Measurements from ENCODE around the gene MOB3C. TPM values are rescaled to one million over a fixed set of nuclear protein-coding genes. Genes with fewer than 3 reads are reported as not detected.

Gene MOB3C
- total RNA-seq, 2 donors from 2014 or later, result 1.7 to 2.3 TPM

- H3K4me3 ChIP-seq (ENCODE audit: low read length), result no peak overlapping the region
- Mint-ChIP-seq H3K27me3 (ENCODE audit: insufficient read depth) (no peaks in the 10 kb centered on the region), H3K9me3 (no peaks in the 10 kb centered on the region), H3K27ac (no peak overlapping the region), H3K4me1 (peaks cover 27% of the 10 kb centered on the region), H3K36me3 (ENCODE audit: low read depth) (peaks cover 27% of the 10 kb centered on the region), H3K4me3 (no peak overlapping the region)
- peaks cover 12% of the 10 kb centered on the region for H3K4me1 ChIP-seq (ENCODE audit: control insufficient read depth, insufficient read depth, low read length)
- no peak for TF ChIP-seq CTCF (conservative IDR thresholded peaks at IDR 0.05)
- H3K27me3 ChIP-seq (ENCODE audit: control insufficient read depth, insufficient read depth, low read length, poor library complexity, severe bottlenecking), result no peaks in the 10 kb centered on the region
- H3K9ac ChIP-seq (ENCODE audit: extremely low read depth, low read length, poor library complexity, severe bottlenecking), result no peak overlapping the region
- H3K36me3 ChIP-seq (ENCODE audit: control insufficient read depth, insufficient read depth, low read length), result peaks cover 34% of the 10 kb centered on the region
- H3K9me3 ChIP-seq (ENCODE audit: control insufficient read depth, low read length), result no peaks in the 10 kb centered on the region
- 87 to 93% methylated on average over 3 to 4 of the region's 4 CpGs for WGBS, 2 experiments (ENCODE audit: insufficient coverage in 1 of 2, insufficient read length in 1 of 2)
- H3K27ac ChIP-seq (ENCODE audit: low read depth, low read length), result no peak overlapping the region
- no peak for DNase-seq
Measured at GRCh38 chr1:46577671-46578070, 38.9 kb downstream of the MOB3C start.

- Mint-ChIP-seq H3K9me3 (no peaks in the 10 kb centered on the region), H3K4me1 (peaks cover 16% of the 10 kb centered on the region), H3K27ac (no peak overlapping the region), H3K27me3 (ENCODE audit: insufficient read depth) (no peaks in the 10 kb centered on the region), H3K4me3 (no peak overlapping the region), H3K36me3 (ENCODE audit: low read depth) (peaks cover 22% of the 10 kb centered on the region)
- Histone ChIP-seq H3K4me3 (ENCODE audit: low read length) (no peak overlapping the region), H3K4me1 (ENCODE audit: control insufficient read depth, insufficient read depth, low read length) (peaks cover 8% of the 10 kb centered on the region), H3K9ac (ENCODE audit: extremely low read depth, low read length, poor library complexity, severe bottlenecking) (no peak overlapping the region), H3K27ac (ENCODE audit: low read depth, low read length) (no peak overlapping the region), H3K9me3 (ENCODE audit: control insufficient read depth, low read length) (no peaks in the 10 kb centered on the region), H3K27me3 (ENCODE audit: control insufficient read depth, insufficient read depth, low read length, poor library complexity, severe bottlenecking) (no peaks in the 10 kb centered on the region), H3K36me3 (ENCODE audit: control insufficient read depth, insufficient read depth, low read length) (peaks cover 29% of the 10 kb centered on the region)
- DNase-seq, result no peak
- TF ChIP-seq CTCF (conservative IDR thresholded peaks at IDR 0.05), result no peak
- WGBS, 2 experiments (ENCODE audit: insufficient coverage in 1 of 2, insufficient read length in 1 of 2), result 77 to 100% methylated on average over 5 to 6 of the region's 6 CpGs
Measured at GRCh38 chr1:46576596-46576995, 40.0 kb downstream of the MOB3C start.

GRCh38 chr1:46575778-46576177 is 40.8 kb downstream of the MOB3C start:
- 39 to 67% methylated on average over 1 to 3 of the region's 3 CpGs for WGBS, 2 experiments (ENCODE audit: insufficient coverage in 1 of 2, insufficient read length in 1 of 2)
- H3K36me3 Mint-ChIP-seq (ENCODE audit: low read depth), result peaks cover 17% of the 10 kb centered on the region
- Histone ChIP-seq H3K4me1 (ENCODE audit: control insufficient read depth, insufficient read depth, low read length) (peaks cover 8% of the 10 kb centered on the region), H3K36me3 (ENCODE audit: control insufficient read depth, insufficient read depth, low read length) (peaks cover 23% of the 10 kb centered on the region), H3K27me3 (ENCODE audit: control insufficient read depth, insufficient read depth, low read length, poor library complexity, severe bottlenecking) (no peaks in the 10 kb centered on the region), H3K9me3 (ENCODE audit: control insufficient read depth, low read length) (no peaks in the 10 kb centered on the region), H3K27ac (ENCODE audit: low read depth, low read length) (no peak overlapping the region), H3K9ac (ENCODE audit: extremely low read depth, low read length, poor library complexity, severe bottlenecking) (no peak overlapping the region), H3K4me3 (ENCODE audit: low read length) (no peak overlapping the region)
- H3K4me1 Mint-ChIP-seq, result peaks cover 16% of the 10 kb centered on the region
- DNase-seq, result no peak
- TF ChIP-seq CTCF (conservative IDR thresholded peaks at IDR 0.05), result no peak
- no peaks in the 10 kb centered on the region for H3K9me3 Mint-ChIP-seq
- peak overlapping the region; percentile 11 for H3K27ac Mint-ChIP-seq
- H3K4me3 Mint-ChIP-seq, result no peak overlapping the region
- no peaks in the 10 kb centered on the region for H3K27me3 Mint-ChIP-seq (ENCODE audit: insufficient read depth)

Data from endodermal cell (in vitro differentiated cells).